ENCODE measurements around the gene GJB4. TPM values are rescaled to one million over a fixed set of nuclear protein-coding genes. Genes with fewer than 3 reads are reported as not detected.

Gene GJB4
- total and polyA plus RNA-seq, 7 donors = not detected

- H3K4me1 ChIP-seq = no peaks in the 10 kb centered on the region
- peaks cover 0 to 8% (median 2%) of the 10 kb centered on the region in 3 donors for H3K27me3 ChIP-seq (ENCODE audit: insufficient read depth in 3 of 3, low read length in 2 of 3)
- WGBS, 3 donors = 28 to 38% (median 28%) methylated on average over 17 to 18 of the region's 18 CpGs
- TF ChIP-seq CTCF (IDR thresholded peaks at IDR 0.05) = no peak
- H3K36me3 ChIP-seq (ENCODE audit: insufficient read depth in 1 of 2, low read depth in 1 of 2) = no peaks in the 10 kb centered on the region
- ATAC-seq (no peak), DNase-seq (no peak)
- H3K9me3 ChIP-seq = no peaks in the 10 kb centered on the region
- intact Hi-C loops (cut with DNase I) = loop anchor here (5.0 kb wide), 3 partner anchors 278 to 1108 kb away; no protein-coding TSS in a partner anchor
- H3K4me3 ChIP-seq = no peak overlapping the region
- no peak overlapping the region for H3K27ac ChIP-seq
Measured at GRCh38 chr1:34740161-34740868, 19.2 kb upstream of the GJB4 start.

- H3K9me3 ChIP-seq = no peaks in the 10 kb centered on the region
- H3K27me3 ChIP-seq (ENCODE audit: insufficient read depth in 3 of 3, low read length in 2 of 3) = peaks cover 0 to 21% (median under 1%) of the 10 kb centered on the region in 3 donors
- no peak overlapping the region for H3K4me3 ChIP-seq
- ATAC-seq (peak; percentile 79 to 90 (median 87)), DNase-seq (peak; percentile 79 to 81)
- H3K4me1 ChIP-seq = no peaks in the 10 kb centered on the region
- intact Hi-C loops (cut with DNase I) = loop anchor here (5.0 kb wide), 3 partner anchors 280 to 1110 kb away; no protein-coding TSS in a partner anchor
- peak; percentile 91 for TF ChIP-seq CTCF (IDR thresholded peaks at IDR 0.05)
- H3K36me3 ChIP-seq (ENCODE audit: insufficient read depth in 1 of 2, low read depth in 1 of 2) = no peaks in the 10 kb centered on the region
- H3K27ac ChIP-seq = no peak overlapping the region
- WGBS, 3 donors = 12 to 17% (median 13%) methylated on average over 13 to 16 of the region's 16 CpGs
Measured at GRCh38 chr1:34742667-34743270, 16.8 kb upstream of the GJB4 start.

- H3K27ac ChIP-seq = no peak overlapping the region
- no peaks in the 10 kb centered on the region for H3K4me1 ChIP-seq
- ATAC-seq = no peak
- intact Hi-C loops (cut with DNase I) = loop anchor here (5.0 kb wide), 3 partner anchors 281 to 1111 kb away; no protein-coding TSS in a partner anchor
- TF ChIP-seq CTCF (IDR thresholded peaks at IDR 0.05) = no peak
- H3K9me3 ChIP-seq = no peaks in the 10 kb centered on the region
- no peaks in the 10 kb centered on the region for H3K36me3 ChIP-seq (ENCODE audit: insufficient read depth in 1 of 2, low read depth in 1 of 2)
- DNase-seq = no peak
- WGBS, 3 donors = 73 to 83% (median 77%) methylated on average over 6 of the region's 6 CpGs
- H3K27me3 ChIP-seq (ENCODE audit: insufficient read depth in 3 of 3, low read length in 2 of 3) = peaks cover 0 to 21% (median 0%) of the 10 kb centered on the region in 3 donors
- H3K4me3 ChIP-seq = no peak overlapping the region
Measured at GRCh38 chr1:34743775-34744174, 15.8 kb upstream of the GJB4 start.

GRCh38 chr1:34744851-34745250, 14.7 kb upstream of the GJB4 start:
- H3K4me3 ChIP-seq = no peak overlapping the region
- TF ChIP-seq CTCF (IDR thresholded peaks at IDR 0.05) = no peak
- intact Hi-C loops (cut with DNase I) = loop anchor here (5.0 kb wide), 3 partner anchors 283 to 1113 kb away; no protein-coding TSS in a partner anchor
- no peaks in the 10 kb centered on the region for H3K9me3 ChIP-seq
- H3K27me3 ChIP-seq (ENCODE audit: insufficient read depth in 3 of 3, low read length in 2 of 3) = peaks cover 0 to 13% (median 0%) of the 10 kb centered on the region in 3 donors
- H3K4me1 ChIP-seq = no peaks in the 10 kb centered on the region
- no peak for ATAC-seq
- H3K36me3 ChIP-seq (ENCODE audit: insufficient read depth in 1 of 2, low read depth in 1 of 2) = no peaks in the 10 kb centered on the region
- no peak for DNase-seq
- H3K27ac ChIP-seq = no peak overlapping the region
- WGBS, 3 donors = 72 to 83% (median 76%) methylated on average over 3 of the region's 3 CpGs
